ENCODE results near the gene JADE3.

- no peak for TF ChIP-seq CTCF (IDR thresholded peaks at IDR 0.05; ENCODE audit: poor library complexity, severe bottlenecking)
- TF ChIP-seq REST (IDR thresholded peaks at IDR 0.05; ENCODE audit: borderline replicate concordance) = no peak
- no peak for TF ChIP-seq EZH2 (IDR thresholded peaks at IDR 0.05; ENCODE audit: borderline replicate concordance, insufficient read depth, low read length, poor library complexity, severe bottlenecking)
- TF ChIP-seq POLR2AphosphoS5 (IDR thresholded peaks at IDR 0.05) = no peak
Observed at GRCh38 chrX:46865281-46865680, 46.9 kb upstream of the JADE3 start.
